Muscle of back (tissue), 11 donors: ENCODE data around the gene GP2. TPM values are rescaled to one million over a fixed set of nuclear protein-coding genes. Genes with fewer than 3 reads are reported as not detected.
"Not testable (repeated sequence)": the region's sequence is repeated elsewhere in the genome, so short reads cannot be mapped to it uniquely, and the experiment has no call there.

ENCODE experiments used
- DNase-seq, 3 donors: peaks; one replicate each; pipeline versions ENCODE4 v3.0.0 to v3.0.0-alpha.2; 2013
- polyA plus RNA-seq, 10 donors: library from polyadenylated mRNA; unstranded; fragments of 120-200 nt; gene quantifications; one replicate each; pipeline ENCODE4 v1.2.1, GENCODE V29; 2013; ENCODE audit not compliant: insufficient read length in 10 of 10

Gene GP2
- polyA plus RNA-seq, 10 donors: 0.05 TPM; not detected in 9

GRCh38 chr16:20326321-20326720 is 992 bp downstream of the GP2 start:
- no peak for DNase-seq

- no peak for DNase-seq
Measured at GRCh38 chr16:20325005-20325404, 2.3 kb downstream of the GP2 start.

- no peak for DNase-seq
Measured at GRCh38 chr16:20323591-20324117, 3.7 kb downstream of the GP2 start.

GRCh38 chr16:20322696-20323095 is 4.6 kb downstream of the GP2 start:
- DNase-seq: no peak

GRCh38 chr16:20321671-20322070 is 5.6 kb downstream of the GP2 start:
- DNase-seq: no peak

- DNase-seq: not testable (repeated sequence)
Measured at GRCh38 chr16:20321051-20321450, 6.3 kb downstream of the GP2 start.

- DNase-seq: no peak
Measured at GRCh38 chr16:20320592-20320991, 6.7 kb downstream of the GP2 start.

- DNase-seq: no peak
Measured at GRCh38 chr16:20320178-20320577, 7.1 kb downstream of the GP2 start.

GRCh38 chr16:20319406-20319805 is 7.9 kb downstream of the GP2 start:
- no peak for DNase-seq

- no peak for DNase-seq
Measured at GRCh38 chr16:20318437-20318836, 8.9 kb downstream of the GP2 start.

GRCh38 chr16:20318006-20318405 is 9.3 kb downstream of the GP2 start:
- DNase-seq: no peak

- DNase-seq: no peak
Measured at GRCh38 chr16:20317117-20317516, 10.2 kb downstream of the GP2 start.

GRCh38 chr16:20316715-20317114 is 10.6 kb downstream of the GP2 start:
- no peak for DNase-seq

- no peak for DNase-seq
Measured at GRCh38 chr16:20315764-20316163, 11.5 kb downstream of the GP2 start.

GRCh38 chr16:20314575-20314974 is 12.7 kb downstream of the GP2 start:
- no peak for DNase-seq

GRCh38 chr16:20313741-20314140 is 13.6 kb downstream of the GP2 start:
- no peak for DNase-seq

- not testable (repeated sequence) for DNase-seq
Measured at GRCh38 chr16:20312536-20313095, 14.7 kb downstream of the GP2 start.

- no peak for DNase-seq
Measured at GRCh38 chr16:20311548-20311947, 15.8 kb downstream of the GP2 start.

GRCh38 chr16:20310421-20311395 is 16.6 kb downstream of the GP2 start:
- DNase-seq: no peak

GRCh38 chr16:20309786-20310185 is 17.5 kb downstream of the GP2 start:
- no peak for DNase-seq

- no peak for DNase-seq
Measured at GRCh38 chr16:20308801-20309590, 18.3 kb downstream of the GP2 start.

- no peak for DNase-seq
Measured at GRCh38 chr16:20308266-20308665, 19.0 kb downstream of the GP2 start.
